MG63 (cell line): ENCODE data around the gene RASSF3. TPM values are rescaled to one million over a fixed set of nuclear protein-coding genes. Genes with fewer than 3 reads are reported as not detected.
"Not testable (repeated sequence)": the region's sequence is repeated elsewhere in the genome, so short reads cannot be mapped to it uniquely, and the experiment has no call there.

Source experiments
- DNase-seq: peaks from one replicate; pipeline ENCODE4 v3.0.0-alpha.2; 2020
- H3K27me3 ChIP-seq: fragments of 250-450 bp; sonication (Bioruptor Pico); 2 replicates; pipeline ENCODE4 v1.5.1; 2020; ENCODE audit warnings: mild to moderate bottlenecking, moderate library complexity
- H3K36me3 ChIP-seq: fragments of 250-450 bp; sonication (Bioruptor Pico); 2 replicates; pipeline ENCODE4 v1.5.1; 2020; ENCODE audit warnings: mild to moderate bottlenecking, moderate library complexity
- H3K4me3 ChIP-seq: fragments of 250-450 bp; sonication (Bioruptor Pico); 2 replicates; pipeline ENCODE4 v1.5.1; 2020; ENCODE audit warnings: mild to moderate bottlenecking, moderate library complexity
- H3K9me3 ChIP-seq: fragments of 250-450 bp; sonication (Bioruptor Pico); 2 replicates; pipeline ENCODE4 v1.5.1; 2020; ENCODE audit warnings: mild to moderate bottlenecking, moderate library complexity
- total RNA-seq: library from RNA; depleted of rRNA; stranded (reverse); fragments of >200 nt; shearing (Covaris generic); gene quantifications from 2 replicates; pipeline ENCODE4 v1.2.3, GENCODE V29; 2014; ENCODE audit warnings: low replicate concordance

The RASSF3 gene
- total RNA-seq, 1 experiment from 2014 or later = 10.1 TPM

DNA sequence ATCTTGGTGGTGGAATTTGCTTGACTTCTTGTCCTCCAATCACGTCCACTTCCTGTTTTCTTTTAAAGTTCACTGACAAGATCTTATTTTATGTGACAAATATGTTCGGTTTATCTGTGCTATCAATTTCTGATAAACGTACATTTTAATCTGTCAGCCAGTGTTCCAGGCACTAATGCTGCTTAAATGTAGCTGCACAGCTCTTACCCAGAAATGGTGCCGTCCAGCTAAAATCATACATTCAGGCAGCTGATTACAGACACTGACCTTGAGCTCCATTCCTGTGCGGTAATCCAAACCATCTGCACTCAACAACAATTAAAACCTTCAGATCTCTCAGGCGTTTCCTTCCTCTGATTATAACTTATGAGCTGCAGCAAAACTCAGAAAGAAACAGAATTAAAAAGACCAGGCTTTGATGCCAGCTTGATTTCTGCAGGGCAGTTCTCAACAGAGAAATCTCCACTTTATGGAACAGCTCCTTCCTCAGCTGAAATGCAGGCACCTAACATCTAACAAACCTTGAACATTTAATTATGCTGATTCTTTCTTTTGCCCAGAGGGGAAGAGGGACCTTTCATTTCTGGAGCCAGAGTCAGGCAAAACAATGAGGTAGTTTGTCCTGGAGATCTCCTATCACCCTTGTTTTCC is 26.4 kb upstream of the RASSF3 start:
- Histone ChIP-seq H3K4me3 (no peak overlapping the region), H3K9me3 (no peaks in the 10 kb centered on the region), H3K36me3 (no peaks in the 10 kb centered on the region), H3K27me3 (no peaks in the 10 kb centered on the region)
- DNase-seq = no peak

DNA sequence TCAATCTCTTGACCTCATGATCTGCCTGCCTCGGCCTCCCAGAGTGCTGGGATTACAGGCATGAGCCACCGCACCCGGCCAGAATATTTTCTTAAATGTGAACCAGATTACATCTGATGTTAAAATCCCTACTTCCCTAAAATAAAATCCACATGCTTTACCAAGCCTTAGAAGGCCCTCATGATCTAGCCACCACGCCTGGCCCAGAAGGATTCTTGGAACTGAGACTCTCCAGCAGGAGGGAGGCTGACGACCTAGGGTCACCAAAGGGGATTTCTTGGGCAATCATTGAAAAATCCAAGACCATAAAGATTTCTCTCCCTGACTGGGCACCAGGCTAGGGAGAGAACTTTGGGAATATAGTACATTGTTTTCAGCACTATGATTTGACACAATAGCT is 25.2 kb upstream of the RASSF3 start:
- no peak overlapping the region for H3K4me3 ChIP-seq
- H3K9me3 ChIP-seq = no peaks in the 10 kb centered on the region
- H3K27me3 ChIP-seq = no peaks in the 10 kb centered on the region
- H3K36me3 ChIP-seq = no peaks in the 10 kb centered on the region
- DNase-seq = no peak

DNA sequence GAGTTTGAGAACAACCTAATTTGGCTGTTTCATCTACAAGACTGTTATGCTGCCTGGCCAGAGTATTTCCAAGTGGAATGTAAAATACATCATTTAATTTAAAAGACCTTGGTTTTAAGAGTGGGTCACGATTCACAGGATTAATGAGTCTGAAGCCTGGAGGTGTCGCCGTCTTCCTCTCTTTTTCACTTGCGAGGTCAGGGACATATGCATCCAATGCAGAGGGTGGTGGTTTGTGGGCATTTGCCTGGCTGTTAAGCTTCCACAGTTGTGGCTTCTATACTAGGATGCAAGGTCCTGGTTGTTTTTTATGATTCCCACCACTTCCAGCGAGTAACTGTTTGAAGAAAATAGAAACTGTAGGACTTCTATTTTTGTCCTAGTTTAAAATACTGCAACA is 22.8 kb upstream of the RASSF3 start:
- DNase-seq = no peak
- no peak overlapping the region for H3K4me3 ChIP-seq
- no peaks in the 10 kb centered on the region for H3K9me3 ChIP-seq
- H3K27me3 ChIP-seq = no peaks in the 10 kb centered on the region
- no peaks in the 10 kb centered on the region for H3K36me3 ChIP-seq

DNA sequence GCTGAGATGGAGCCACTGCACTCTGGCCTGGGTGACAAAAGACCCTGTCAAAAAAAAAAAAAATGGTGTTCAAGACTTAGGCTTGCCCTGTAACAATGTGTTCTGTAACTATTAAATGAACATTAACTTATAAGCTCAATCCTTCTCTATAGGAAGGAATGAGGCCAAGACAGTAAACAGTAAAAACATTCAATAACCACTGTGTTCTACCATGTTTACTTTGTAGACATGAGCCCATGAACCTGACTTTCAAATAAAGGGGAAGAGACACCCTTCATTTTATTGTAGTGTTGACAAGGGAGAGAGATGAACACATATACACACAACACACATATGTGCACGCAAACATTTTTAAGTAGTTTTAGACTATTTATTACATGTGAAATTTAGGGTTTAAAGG is 20.1 kb upstream of the RASSF3 start:
- no peak overlapping the region for H3K4me3 ChIP-seq
- no peaks in the 10 kb centered on the region for H3K36me3 ChIP-seq
- DNase-seq = no peak
- no peaks in the 10 kb centered on the region for H3K27me3 ChIP-seq
- no peaks in the 10 kb centered on the region for H3K9me3 ChIP-seq

DNA sequence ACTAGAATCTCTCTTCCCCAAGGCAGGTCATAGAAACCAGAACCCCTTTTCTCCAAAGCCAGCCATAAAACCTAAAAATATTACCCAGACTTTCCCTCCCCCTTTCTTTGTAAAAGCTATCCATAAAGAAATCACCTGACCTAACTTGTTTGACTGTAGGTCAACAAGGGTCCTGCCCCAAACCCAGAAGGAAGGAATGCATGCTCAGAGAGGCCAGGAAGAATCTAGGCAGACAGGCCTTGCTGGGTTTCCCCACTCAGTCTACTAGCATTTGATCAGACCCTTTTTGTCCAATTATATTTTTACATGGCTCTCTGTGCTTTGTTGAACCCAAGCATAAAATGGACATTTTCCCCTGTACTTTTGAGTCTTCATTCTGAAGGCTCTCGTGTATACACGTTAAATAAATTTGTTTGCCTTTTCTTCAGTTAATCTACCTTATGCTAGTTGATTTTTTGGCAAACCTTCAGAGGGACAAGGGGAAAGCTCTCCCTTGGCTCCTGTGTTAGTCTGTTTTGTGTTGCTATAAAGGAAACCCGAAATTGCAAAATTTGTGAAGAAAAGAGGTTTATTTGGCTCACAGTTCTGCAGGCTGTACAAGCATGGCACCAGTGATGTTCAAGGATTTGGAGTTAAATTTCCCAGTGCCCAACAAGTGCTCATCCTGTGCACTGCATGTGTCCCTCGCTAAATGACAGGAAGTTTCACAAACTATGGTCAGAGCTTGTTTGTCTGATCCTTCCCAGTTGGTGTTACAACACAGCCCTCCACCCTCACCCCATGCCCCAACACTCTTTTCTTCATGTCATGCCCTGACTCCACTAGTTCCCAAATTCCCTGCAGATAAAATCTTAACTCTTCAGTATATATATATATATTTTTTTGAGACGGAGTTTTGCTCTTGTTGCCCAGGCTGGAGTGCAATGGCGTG is 14.2 kb upstream of the RASSF3 start:
- Histone ChIP-seq H3K36me3 (no peaks in the 10 kb centered on the region), H3K4me3 (no peak overlapping the region)
- no peak for DNase-seq

DNA sequence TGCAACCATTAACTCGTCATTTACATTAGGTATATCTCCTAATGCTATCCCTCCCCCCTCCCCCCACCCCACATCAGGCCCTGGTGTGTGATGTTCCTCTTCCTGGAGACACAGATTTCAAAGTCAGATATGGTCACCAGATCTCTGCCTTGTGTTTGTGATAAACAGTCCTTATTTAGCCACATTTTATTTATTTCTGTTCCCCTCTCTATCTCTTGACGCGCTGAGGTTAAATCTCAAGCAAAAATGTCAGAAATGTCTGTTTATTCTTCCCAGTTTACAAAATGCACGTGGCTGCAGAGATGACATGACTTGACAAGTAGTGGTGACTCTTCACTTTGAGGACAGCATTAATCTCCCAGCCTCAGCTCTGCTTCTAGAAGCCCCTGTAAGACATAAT is 11.5 kb upstream of the RASSF3 start:
- no peaks in the 10 kb centered on the region for H3K36me3 ChIP-seq
- no peak overlapping the region for H3K4me3 ChIP-seq
- H3K27me3 ChIP-seq = no peaks in the 10 kb centered on the region
- no peak for DNase-seq
- no peaks in the 10 kb centered on the region for H3K9me3 ChIP-seq

More for the DNA sequence above, 14.2 kb upstream of the RASSF3 start:
- Histone ChIP-seq H3K9me3 (no peaks in the 10 kb centered on the region), H3K27me3 (no peaks in the 10 kb centered on the region)

DNA sequence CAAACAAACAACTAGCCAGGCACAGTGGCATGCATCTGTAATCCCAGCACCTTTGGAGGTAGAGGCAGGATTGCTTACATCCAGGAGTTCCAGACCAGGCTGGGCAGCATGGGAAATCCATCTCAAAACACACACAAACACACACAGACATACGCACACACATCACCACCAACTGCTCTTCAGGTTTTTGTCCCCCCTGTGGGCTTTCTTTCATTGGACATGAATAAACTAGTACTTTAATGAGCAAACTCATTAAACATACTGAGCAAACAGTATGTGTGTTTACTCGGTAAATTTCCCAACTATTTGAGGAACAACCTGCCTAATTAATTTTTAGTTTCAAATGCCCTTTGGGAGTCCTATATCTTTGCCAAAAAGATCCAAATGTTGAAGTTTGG is 10.1 kb upstream of the RASSF3 start:
- Histone ChIP-seq H3K9me3 (no peaks in the 10 kb centered on the region), H3K36me3 (no peaks in the 10 kb centered on the region), H3K4me3 (no peak overlapping the region), H3K27me3 (no peaks in the 10 kb centered on the region)
- DNase-seq = no peak

DNA sequence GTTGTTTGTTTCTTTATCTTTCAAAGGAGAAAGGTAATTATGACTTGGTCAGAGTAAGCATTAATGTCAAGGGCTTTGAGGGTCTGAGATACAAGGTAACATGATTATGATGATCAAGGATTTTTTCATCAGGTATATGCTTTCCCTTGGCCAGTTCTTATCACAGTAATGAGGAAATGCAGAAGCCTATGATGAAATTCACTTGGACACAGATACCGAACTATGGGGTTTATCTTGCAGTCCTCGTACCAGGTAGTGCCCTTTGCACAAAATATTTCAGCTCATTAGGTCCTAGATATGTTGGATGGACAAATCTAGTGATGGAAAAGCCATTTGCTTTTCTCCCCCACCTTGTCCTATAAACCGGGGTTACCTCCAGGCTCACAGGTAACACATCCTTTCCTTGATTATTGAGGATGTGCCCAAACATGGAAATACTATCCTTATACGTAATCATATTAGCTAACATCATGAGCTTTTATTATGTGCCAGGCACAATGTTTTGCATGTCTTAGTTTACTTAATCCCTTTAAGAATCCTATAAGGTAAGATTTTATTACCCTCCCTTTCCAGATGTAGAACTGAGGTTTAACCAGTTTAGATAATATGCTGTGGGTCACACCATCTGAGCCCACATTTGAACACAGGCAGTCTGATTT is 7.0 kb upstream of the RASSF3 start:
- Histone ChIP-seq H3K9me3 (no peaks in the 10 kb centered on the region), H3K4me3 (no peak overlapping the region), H3K27me3 (no peaks in the 10 kb centered on the region), H3K36me3 (no peaks in the 10 kb centered on the region)
- no peak for DNase-seq

DNA sequence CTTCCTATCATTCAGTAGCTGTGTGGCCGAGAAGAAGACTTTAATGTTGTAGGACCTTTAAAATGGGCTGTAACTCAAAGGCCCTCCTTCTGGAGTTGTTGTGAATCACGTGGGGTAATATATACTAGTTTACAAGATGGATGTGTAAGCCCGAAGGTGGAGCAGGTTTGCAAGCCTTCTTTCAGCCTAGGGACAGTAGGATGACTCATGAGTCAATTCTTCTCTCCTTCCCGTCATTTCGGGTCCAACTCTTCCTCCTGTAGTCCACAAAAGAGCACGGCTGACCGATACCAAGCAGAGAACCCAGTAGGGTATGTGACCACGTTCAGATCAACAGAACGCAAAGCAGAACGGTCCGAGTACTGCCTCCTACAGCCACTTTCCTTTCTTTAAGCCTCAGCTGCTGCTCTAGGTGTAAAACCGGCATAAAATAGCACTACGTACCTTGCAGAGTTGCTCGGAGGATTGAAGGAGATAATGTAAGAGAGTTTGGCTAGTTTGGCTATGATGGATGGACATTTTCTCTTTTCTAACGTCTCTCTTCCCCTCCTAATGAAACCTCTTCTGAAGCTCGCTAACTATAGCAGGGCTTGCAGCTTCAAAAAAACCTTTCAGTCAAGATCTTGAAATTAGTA is 1.3 kb upstream of the RASSF3 start:
- H3K27me3 ChIP-seq = no peaks in the 10 kb centered on the region

DNA sequence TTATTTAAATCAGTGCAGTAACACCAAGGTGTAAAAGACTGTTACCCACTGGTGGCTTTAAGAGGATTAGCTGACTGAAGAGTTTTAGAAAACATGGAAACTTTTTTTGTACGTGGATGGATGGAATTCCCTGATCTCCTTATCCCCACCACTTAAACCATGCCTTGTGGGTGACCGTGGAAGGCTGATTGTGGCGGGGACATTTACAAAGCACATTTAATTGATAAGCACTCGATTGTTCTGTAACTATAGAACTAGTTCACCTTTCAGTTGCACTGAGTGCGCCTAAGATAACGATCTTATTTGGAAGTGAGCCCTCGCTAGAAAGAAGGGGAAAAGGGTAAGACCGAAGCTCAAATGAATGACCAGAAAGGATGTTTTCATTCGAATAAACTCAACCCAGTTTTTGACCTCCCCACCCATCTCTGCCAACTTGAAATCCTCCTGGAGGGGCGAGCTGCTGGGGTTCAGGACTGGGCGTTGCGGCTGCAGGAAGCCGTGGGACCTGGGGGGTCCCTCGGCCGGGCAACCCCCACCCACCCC is 688 bp upstream of the RASSF3 start:
- H3K4me3 ChIP-seq = peak overlapping the region; percentile 64
- H3K36me3 ChIP-seq = no peaks in the 10 kb centered on the region
- H3K9me3 ChIP-seq = no peaks in the 10 kb centered on the region
- no peak for DNase-seq
- H3K27me3 ChIP-seq = no peaks in the 10 kb centered on the region

More for the DNA sequence above, 1.3 kb upstream of the RASSF3 start:
- H3K9me3 ChIP-seq = no peaks in the 10 kb centered on the region
- H3K36me3 ChIP-seq = no peaks in the 10 kb centered on the region
- peak; percentile 37 for DNase-seq
- peak overlapping the region; percentile 64 for H3K4me3 ChIP-seq

DNA sequence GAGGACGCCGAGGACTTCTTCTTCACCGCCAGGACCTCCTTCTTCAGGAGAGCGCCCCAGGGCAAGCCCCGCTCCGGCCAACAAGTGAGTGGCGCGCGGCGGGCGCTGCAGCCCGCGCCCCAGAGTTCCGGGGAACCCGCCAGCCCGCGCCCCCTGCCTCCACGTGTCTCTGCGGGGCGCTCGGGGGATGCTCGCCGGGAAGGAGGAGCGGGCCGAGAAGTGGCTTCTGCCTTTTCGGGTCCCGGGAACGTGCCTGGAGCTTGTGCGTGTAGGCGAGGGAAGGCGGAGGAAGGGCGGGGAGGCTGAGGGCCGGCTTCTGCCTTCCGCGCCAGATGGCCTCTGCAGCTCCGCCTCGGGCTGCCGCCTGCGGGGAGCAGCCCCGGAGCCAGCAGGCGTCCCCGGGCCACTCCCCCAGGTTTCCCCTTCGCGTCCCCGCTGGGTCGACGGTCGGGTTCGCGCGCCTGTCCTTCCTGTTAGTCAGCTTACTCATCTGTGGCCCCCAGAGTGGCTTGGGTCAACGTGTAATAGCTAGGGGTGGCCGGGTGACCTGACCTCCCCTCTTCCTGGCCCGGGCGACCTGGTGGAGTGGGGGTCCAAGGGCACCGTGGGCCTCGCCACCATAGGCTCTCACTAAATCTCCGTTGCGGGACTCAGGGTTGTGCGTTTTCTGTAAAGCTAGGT is 505 bp downstream of the RASSF3 start:
- H3K27me3 ChIP-seq = no peaks in the 10 kb centered on the region
- H3K36me3 ChIP-seq = no peaks in the 10 kb centered on the region
- DNase-seq = peak; percentile 69
- no peaks in the 10 kb centered on the region for H3K9me3 ChIP-seq
- H3K4me3 ChIP-seq = peak overlapping the region; percentile 91

DNA sequence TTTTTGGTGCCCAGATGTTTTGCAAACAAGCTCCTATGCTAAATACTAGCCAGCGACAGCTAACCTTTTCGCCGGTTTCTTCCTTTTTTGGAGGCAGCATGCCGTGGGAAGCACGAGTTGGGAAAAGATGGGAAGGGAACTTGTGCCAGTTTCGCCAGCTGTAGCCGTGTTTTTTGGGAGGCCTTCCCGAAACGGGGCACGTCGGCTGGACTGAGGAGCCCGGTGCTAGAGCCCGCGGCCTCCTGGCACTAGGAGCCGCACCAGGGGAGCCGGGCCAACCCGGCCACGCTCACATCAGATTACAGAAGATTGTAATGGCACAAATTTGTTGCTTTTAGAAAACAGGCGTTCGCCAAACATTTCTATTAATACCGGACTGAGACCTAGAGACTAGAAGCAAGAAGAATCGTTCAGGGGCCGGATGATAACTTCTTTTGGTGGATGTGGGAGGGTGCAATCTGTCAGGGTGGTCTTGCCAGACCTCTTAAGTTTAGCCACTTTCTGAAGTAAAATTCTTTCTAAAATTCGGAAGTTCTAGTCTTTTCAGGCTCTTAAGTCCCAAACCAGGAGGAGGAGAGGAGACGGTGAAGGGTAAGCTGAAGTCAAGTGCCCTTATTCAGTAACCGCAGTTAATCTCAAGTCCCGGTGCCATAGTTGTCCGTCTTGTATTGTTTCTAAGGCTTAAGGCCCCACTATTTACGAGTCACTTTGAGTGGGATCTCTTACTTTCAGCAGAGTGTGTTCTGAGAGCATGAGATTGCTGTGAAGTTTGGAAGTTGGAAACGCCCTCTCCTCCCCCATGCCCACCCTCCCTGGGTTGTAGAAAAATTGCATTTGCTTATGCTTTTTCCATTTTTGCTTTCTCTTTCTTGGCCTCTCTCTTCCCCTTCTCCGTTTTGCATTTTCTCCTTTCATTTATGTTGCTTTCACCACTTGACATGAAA is 1.3 kb downstream of the RASSF3 start:
- peak; percentile 38 for DNase-seq
- Histone ChIP-seq H3K27me3 (no peaks in the 10 kb centered on the region), H3K9me3 (no peaks in the 10 kb centered on the region), H3K36me3 (no peaks in the 10 kb centered on the region), H3K4me3 (peak overlapping the region; percentile 91)

DNA sequence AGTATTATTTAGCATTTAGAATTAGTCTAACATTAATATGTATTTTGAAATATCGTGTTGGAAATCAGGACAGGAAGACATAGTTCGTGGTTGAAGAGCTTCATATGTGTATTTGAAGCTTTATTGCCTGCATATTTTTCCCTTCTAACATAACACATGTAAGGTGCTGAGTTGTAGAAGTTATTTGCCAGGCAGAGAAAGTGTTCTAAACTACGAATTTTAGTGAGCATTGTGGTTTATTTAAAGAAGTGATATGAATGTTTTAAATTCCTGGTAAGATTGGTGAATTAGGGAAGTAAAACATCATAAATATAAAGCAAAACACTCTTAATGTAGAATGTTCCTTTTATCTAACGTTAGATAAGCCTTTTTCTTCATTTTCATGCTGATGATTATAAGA is 2.5 kb downstream of the RASSF3 start:
- no peak for DNase-seq
- no peaks in the 10 kb centered on the region for H3K9me3 ChIP-seq
- no peaks in the 10 kb centered on the region for H3K27me3 ChIP-seq
- no peak overlapping the region for H3K4me3 ChIP-seq
- no peaks in the 10 kb centered on the region for H3K36me3 ChIP-seq

DNA sequence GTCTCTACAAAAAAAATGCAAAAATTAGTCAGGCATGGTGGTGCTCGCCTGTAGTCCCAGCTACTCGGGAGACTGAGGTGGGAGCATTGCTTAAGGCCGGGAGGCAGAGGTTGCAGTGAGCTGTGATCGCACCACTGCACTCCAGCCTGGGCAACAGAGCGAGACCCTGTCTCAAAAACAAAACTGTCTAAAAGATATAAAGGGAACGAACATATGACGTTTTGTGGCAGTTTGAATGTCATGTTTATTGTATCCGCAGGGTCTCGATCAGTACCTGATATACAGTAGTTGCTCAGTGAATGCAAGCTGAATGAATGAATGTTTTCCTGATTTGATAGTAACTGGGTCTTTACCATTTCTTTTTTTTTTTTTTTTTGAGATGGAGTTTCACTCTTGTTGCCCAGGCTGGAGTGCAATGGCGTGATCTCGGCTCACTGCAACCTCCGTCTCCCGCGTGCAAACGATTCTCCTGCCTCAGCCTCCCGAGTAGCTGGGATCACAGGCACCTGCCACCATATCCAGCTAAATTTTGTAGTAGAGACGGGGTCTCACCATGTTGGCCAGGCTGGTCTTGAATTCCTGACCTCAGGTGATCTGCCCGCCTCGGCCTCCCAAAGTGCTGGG is 3.6 kb downstream of the RASSF3 start:
- DNase-seq, H3K4me3 ChIP-seq, H3K36me3 ChIP-seq, H3K9me3 ChIP-seq, H3K27me3 ChIP-seq: not testable (repeated sequence)

DNA sequence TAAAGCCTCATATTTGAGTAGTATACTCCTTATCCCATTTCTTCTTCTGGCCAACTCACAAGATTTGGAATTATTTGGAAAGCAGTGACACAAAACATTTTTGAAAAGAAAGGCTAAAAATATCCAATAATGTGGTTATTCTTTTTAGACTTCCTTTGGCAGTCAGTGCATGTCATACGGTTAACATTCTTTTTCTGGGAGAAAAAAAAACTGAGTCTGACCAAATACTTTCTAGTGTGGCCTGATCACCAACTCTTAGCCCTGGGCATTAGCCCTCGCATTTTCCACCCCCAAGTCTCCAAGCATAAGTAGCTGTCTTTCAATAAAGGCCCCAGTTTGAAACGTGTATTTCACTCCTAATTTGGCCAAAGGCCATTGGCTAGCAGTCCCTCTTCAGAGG is 5.9 kb downstream of the RASSF3 start:
- DNase-seq = no peak
- Histone ChIP-seq H3K36me3 (no peaks in the 10 kb centered on the region), H3K27me3 (no peaks in the 10 kb centered on the region), H3K9me3 (no peaks in the 10 kb centered on the region), H3K4me3 (no peak overlapping the region)
